SJCRH30 (cell line): ENCODE results near the gene DUOX2. TPM values are rescaled to one million over a fixed set of nuclear protein-coding genes. Genes with fewer than 3 reads are reported as not detected.
"Not testable (repeated sequence)": the region's sequence is repeated elsewhere in the genome, so short reads cannot be mapped to it uniquely, and the experiment has no call there.

Experiments used
- DNase-seq, 2 experiments: peaks; one replicate each; pipeline ENCODE4 v3.0.0-alpha.2; 2015 to 2020
- H3K27ac ChIP-seq: fragments of 250-450 bp; sonication (Bioruptor Pico); 2 replicates; pipeline ENCODE4 v1.5.1; 2020; ENCODE audit warnings: mild to moderate bottlenecking, moderate library complexity
- H3K27me3 ChIP-seq: fragments of 250-450 bp; sonication (Bioruptor Pico); 2 replicates; pipeline ENCODE4 v1.5.1; 2020; ENCODE audit warnings: mild to moderate bottlenecking, moderate library complexity
- H3K36me3 ChIP-seq: fragments of 250-450 bp; sonication (Bioruptor Pico); 2 replicates; pipeline ENCODE4 v1.5.1; 2020; ENCODE audit warnings: mild to moderate bottlenecking, moderate library complexity
- H3K4me1 ChIP-seq: fragments of 250-450 bp; sonication (Bioruptor Pico); 2 replicates; pipeline ENCODE4 v1.5.1; 2020; ENCODE audit warnings: mild to moderate bottlenecking, moderate library complexity
- H3K4me3 ChIP-seq: fragments of 250-450 bp; sonication (Bioruptor Pico); 2 replicates; pipeline ENCODE4 v1.5.1; 2020; ENCODE audit warnings: mild to moderate bottlenecking, moderate library complexity
- H3K9me3 ChIP-seq: fragments of 250-450 bp; sonication (Bioruptor Pico); replicated peaks from 2 replicates; pipeline ENCODE4 v1.5.1; 2020; ENCODE audit warnings: mild to moderate bottlenecking, moderate library complexity
- total RNA-seq: library from RNA; depleted of rRNA; stranded (reverse); fragments of >200 nt; shearing (Covaris generic); gene quantifications from 2 replicates; pipeline ENCODE4 v1.2.3, GENCODE V29; 2014

Gene DUOX2
- total RNA-seq, 1 experiment from 2014 or later: not detected

- H3K4me3 ChIP-seq: no peak overlapping the region
- H3K9me3 ChIP-seq: no peaks in the 10 kb centered on the region
- peaks cover 15% of the 10 kb centered on the region for H3K27me3 ChIP-seq
- H3K4me1 ChIP-seq: no peaks in the 10 kb centered on the region
- no peak overlapping the region for H3K27ac ChIP-seq
- DNase-seq: no peak
- H3K36me3 ChIP-seq: no peaks in the 10 kb centered on the region
These were observed 8.4 kb downstream of the DUOX2 start for GRCh38 chr15:45105586-45105985.

GRCh38 chr15:45104170-45104569, 9.8 kb downstream of the DUOX2 start:
- peaks cover 15% of the 10 kb centered on the region for H3K27me3 ChIP-seq
- not testable (repeated sequence) for DNase-seq

GRCh38 chr15:45102226-45102625, 11.7 kb downstream of the DUOX2 start:
- Histone ChIP-seq H3K27me3 (peaks cover 15% of the 10 kb centered on the region), H3K36me3 (no peaks in the 10 kb centered on the region), H3K4me3 (no peak overlapping the region), H3K4me1 (no peaks in the 10 kb centered on the region), H3K9me3 (no peaks in the 10 kb centered on the region), H3K27ac (no peak overlapping the region)
- DNase-seq: no peak

More at GRCh38 chr15:45104170-45104569, 9.8 kb downstream of the DUOX2 start:
- H3K27ac ChIP-seq, H3K9me3 ChIP-seq, H3K36me3 ChIP-seq, H3K4me1 ChIP-seq, H3K4me3 ChIP-seq: not testable (repeated sequence)

GRCh38 chr15:45101749-45102148, 12.2 kb downstream of the DUOX2 start:
- DNase-seq: no peak
- Histone ChIP-seq H3K36me3 (no peaks in the 10 kb centered on the region), H3K27ac (no peak overlapping the region), H3K4me3 (no peak overlapping the region), H3K27me3 (peaks cover 19% of the 10 kb centered on the region), H3K4me1 (no peaks in the 10 kb centered on the region), H3K9me3 (no peaks in the 10 kb centered on the region)

GRCh38 chr15:45100884-45101625, 12.9 kb downstream of the DUOX2 start:
- peaks cover 23% of the 10 kb centered on the region for H3K27me3 ChIP-seq
- H3K36me3 ChIP-seq: no peaks in the 10 kb centered on the region
- DNase-seq: no peak
- H3K9me3 ChIP-seq: no peaks in the 10 kb centered on the region
- no peak overlapping the region for H3K4me3 ChIP-seq
- H3K4me1 ChIP-seq: no peaks in the 10 kb centered on the region
- H3K27ac ChIP-seq: no peak overlapping the region

GRCh38 chr15:45099549-45100165, 14.3 kb downstream of the DUOX2 start:
- no peak for DNase-seq
- Histone ChIP-seq H3K9me3 (no peaks in the 10 kb centered on the region), H3K4me3 (no peak overlapping the region), H3K4me1 (no peaks in the 10 kb centered on the region), H3K27ac (no peak overlapping the region), H3K27me3 (peaks cover 18% of the 10 kb centered on the region), H3K36me3 (no peaks in the 10 kb centered on the region)

- Histone ChIP-seq H3K27me3 (peaks cover 8% of the 10 kb centered on the region; the same call in 1 of the 2 replicates), H3K27ac (no peak overlapping the region), H3K9me3 (no peaks in the 10 kb centered on the region), H3K36me3 (no peaks in the 10 kb centered on the region), H3K4me3 (no peak overlapping the region), H3K4me1 (no peaks in the 10 kb centered on the region)
- DNase-seq: no peak
These were observed 16.5 kb downstream of the DUOX2 start for GRCh38 chr15:45097466-45097865.

GRCh38 chr15:45095661-45096060, 18.3 kb downstream of the DUOX2 start:
- H3K9me3 ChIP-seq: no peaks in the 10 kb centered on the region
- no peaks in the 10 kb centered on the region for H3K36me3 ChIP-seq
- H3K4me3 ChIP-seq: no peak overlapping the region
- no peak overlapping the region for H3K27ac ChIP-seq
- no peaks in the 10 kb centered on the region for H3K4me1 ChIP-seq
- no peak for DNase-seq
- H3K27me3 ChIP-seq: peaks cover 21% of the 10 kb centered on the region

GRCh38 chr15:45094358-45094730, 19.6 kb downstream of the DUOX2 start:
- no peaks in the 10 kb centered on the region for H3K9me3 ChIP-seq
- DNase-seq: no peak
- no peaks in the 10 kb centered on the region for H3K36me3 ChIP-seq
- peaks cover 21% of the 10 kb centered on the region for H3K27me3 ChIP-seq
- H3K4me1 ChIP-seq: no peaks in the 10 kb centered on the region
- no peak overlapping the region for H3K4me3 ChIP-seq
- no peak overlapping the region for H3K27ac ChIP-seq

- no peaks in the 10 kb centered on the region for H3K36me3 ChIP-seq
- H3K27me3 ChIP-seq: peaks cover 21% of the 10 kb centered on the region
- no peak for DNase-seq
- H3K4me1 ChIP-seq: no peaks in the 10 kb centered on the region; the same call in 1 of the 2 replicates
- no peaks in the 10 kb centered on the region for H3K9me3 ChIP-seq
- no peak overlapping the region for H3K27ac ChIP-seq
- no peak overlapping the region for H3K4me3 ChIP-seq
These were observed 20.2 kb downstream of the DUOX2 start for GRCh38 chr15:45093622-45094357.

GRCh38 chr15:45093013-45093412, 21.0 kb downstream of the DUOX2 start:
- no peaks in the 10 kb centered on the region for H3K36me3 ChIP-seq
- no peak overlapping the region for H3K27ac ChIP-seq
- H3K4me3 ChIP-seq: no peak overlapping the region
- H3K4me1 ChIP-seq: no peaks in the 10 kb centered on the region; the same call in 1 of the 2 replicates
- DNase-seq: no peak
- H3K9me3 ChIP-seq: no peaks in the 10 kb centered on the region
- H3K27me3 ChIP-seq: peaks cover 21% of the 10 kb centered on the region

GRCh38 chr15:45091576-45091975, 22.4 kb downstream of the DUOX2 start:
- no peaks in the 10 kb centered on the region for H3K9me3 ChIP-seq
- DNase-seq: no peak

GRCh38 chr15:45091161-45091560, 22.8 kb downstream of the DUOX2 start:
- H3K27me3 ChIP-seq: peaks cover 13% of the 10 kb centered on the region
- H3K4me3 ChIP-seq: no peak overlapping the region
- no peaks in the 10 kb centered on the region for H3K9me3 ChIP-seq
- H3K36me3 ChIP-seq: no peaks in the 10 kb centered on the region
- H3K4me1 ChIP-seq: no peaks in the 10 kb centered on the region; the same call in 1 of the 2 replicates
- no peak overlapping the region for H3K27ac ChIP-seq
- DNase-seq: no peak

More at GRCh38 chr15:45091576-45091975, 22.4 kb downstream of the DUOX2 start:
- H3K4me1 ChIP-seq: no peaks in the 10 kb centered on the region; the same call in 1 of the 2 replicates
- H3K27ac ChIP-seq: no peak overlapping the region
- no peaks in the 10 kb centered on the region for H3K36me3 ChIP-seq
- peaks cover 15% of the 10 kb centered on the region for H3K27me3 ChIP-seq
- no peak overlapping the region for H3K4me3 ChIP-seq

GRCh38 chr15:45089712-45090373, 24.1 kb downstream of the DUOX2 start:
- Histone ChIP-seq H3K4me3 (no peak overlapping the region), H3K27me3 (peaks cover 13% of the 10 kb centered on the region), H3K9me3 (no peaks in the 10 kb centered on the region), H3K27ac (no peak overlapping the region), H3K4me1 (no peaks in the 10 kb centered on the region; the same call in 1 of the 2 replicates), H3K36me3 (no peaks in the 10 kb centered on the region)
- no peak for DNase-seq
